ENCODE data around the gene LCOR.

Gene LCOR

GRCh38 chr10:96992721-96993120, 160.6 kb downstream of the LCOR start:
- DNase-seq, result no peak
- Histone ChIP-seq H2BK15ac (ENCODE audit: low read depth, poor library complexity, severe bottlenecking) (no peak overlapping the region), H4K8ac (ENCODE audit: low read length) (no peak overlapping the region), H2AFZ (ENCODE audit: low read depth, low read length) (no peak overlapping the region), H2AK5ac (ENCODE audit: low read length, severe bottlenecking) (no peak overlapping the region), H3K4me3 (ENCODE audit: insufficient read depth in 1 of 2, low read depth in 1 of 2, low read length in 2 of 2) (no peak overlapping the region), H3K4me1 (ENCODE audit: control insufficient read depth, insufficient read depth, low read depth, low read length) (peaks cover 23% of the 10 kb centered on the region), H2BK12ac (ENCODE audit: low read length in 2 of 2) (no peak overlapping the region), H3K9me3 (ENCODE audit: control insufficient read depth, low read length) (no peaks in the 10 kb centered on the region), H2BK5ac (ENCODE audit: low read depth, low read length, poor library complexity, severe bottlenecking) (no peak overlapping the region), H3K4me2 (ENCODE audit: low read length, poor library complexity, severe bottlenecking) (no peak overlapping the region), H3K27me3 (ENCODE audit: control insufficient read depth in 1 of 2, insufficient read depth in 1 of 2, low read length in 2 of 2) (no peaks in the 10 kb centered on the region), H3K23ac (ENCODE audit: low read length in 2 of 2) (no peak overlapping the region), H3K4ac (ENCODE audit: low read depth in 1 of 2, low read length in 2 of 2) (no peak overlapping the region), H3K9ac (ENCODE audit: low read length) (no peak overlapping the region), H3K36me3 (ENCODE audit: control insufficient read depth in 1 of 2, insufficient read depth in 2 of 2, low read depth in 1 of 2, low read length in 2 of 2) (peaks cover 0 to 8% of the 10 kb centered on the region in 2 experiments), H3K14ac (ENCODE audit: low read length in 2 of 2) (no peak overlapping the region), H4K91ac (ENCODE audit: low read length) (no peak overlapping the region), H3K18ac (ENCODE audit: low read depth in 1 of 2, low read length in 2 of 2) (no peak overlapping the region), H3K27ac (ENCODE audit: low read length, poor library complexity, severe bottlenecking) (no peak overlapping the region), H3K79me1 (replicated peaks; ENCODE audit: low read length, poor library complexity, severe bottlenecking) (peaks cover 5% of the 10 kb centered on the region), H2BK120ac (ENCODE audit: low read depth, low read length) (no peak overlapping the region)
- WGBS, result 80% methylated on average over 1 of the region's 1 CpG

GRCh38 chr10:96995851-96996250, 163.8 kb downstream of the LCOR start:
- Histone ChIP-seq H3K4me1 (ENCODE audit: control insufficient read depth, insufficient read depth, low read depth, low read length) (peaks cover 27% of the 10 kb centered on the region), H2BK120ac (ENCODE audit: low read depth, low read length) (no peak overlapping the region), H3K36me3 (ENCODE audit: control insufficient read depth in 1 of 2, insufficient read depth in 2 of 2, low read depth in 1 of 2, low read length in 2 of 2) (peaks cover 0 to 9% of the 10 kb centered on the region in 2 experiments), H3K23ac (ENCODE audit: low read length in 2 of 2) (no peak overlapping the region), H3K18ac (ENCODE audit: low read depth in 1 of 2, low read length in 2 of 2) (no peak overlapping the region), H3K9ac (ENCODE audit: low read length) (no peak overlapping the region), H4K91ac (ENCODE audit: low read length) (no peak overlapping the region), H2BK15ac (ENCODE audit: low read depth, poor library complexity, severe bottlenecking) (no peak overlapping the region), H3K79me1 (replicated peaks; ENCODE audit: low read length, poor library complexity, severe bottlenecking) (peaks cover 5% of the 10 kb centered on the region), H3K14ac (ENCODE audit: low read length in 2 of 2) (no peak overlapping the region), H3K4ac (ENCODE audit: low read depth in 1 of 2, low read length in 2 of 2) (no peak overlapping the region), H2AFZ (ENCODE audit: low read depth, low read length) (no peak overlapping the region), H3K4me2 (ENCODE audit: low read length, poor library complexity, severe bottlenecking) (no peak overlapping the region), H4K8ac (ENCODE audit: low read length) (no peak overlapping the region), H3K9me3 (ENCODE audit: control insufficient read depth, low read length) (no peaks in the 10 kb centered on the region), H2AK5ac (ENCODE audit: low read length, severe bottlenecking) (no peak overlapping the region), H3K27ac (ENCODE audit: low read length, poor library complexity, severe bottlenecking) (no peak overlapping the region), H2BK12ac (ENCODE audit: low read length in 2 of 2) (no peak overlapping the region), H3K27me3 (ENCODE audit: control insufficient read depth in 1 of 2, insufficient read depth in 1 of 2, low read length in 2 of 2) (no peaks in the 10 kb centered on the region), H3K4me3 (ENCODE audit: insufficient read depth in 1 of 2, low read depth in 1 of 2, low read length in 2 of 2) (no peak overlapping the region), H2BK5ac (ENCODE audit: low read depth, low read length, poor library complexity, severe bottlenecking) (no peak overlapping the region)
- peak; percentile 21 for DNase-seq
- WGBS, result 92% methylated on average over 4 of the region's 4 CpGs

- no peak overlapping the region for H4K8ac ChIP-seq (ENCODE audit: low read length)
- H3K27ac ChIP-seq (ENCODE audit: low read length, poor library complexity, severe bottlenecking), result no peak overlapping the region
- no peak overlapping the region for H3K18ac ChIP-seq (ENCODE audit: low read depth in 1 of 2, low read length in 2 of 2)
- H3K14ac ChIP-seq (ENCODE audit: low read length in 2 of 2), result no peak overlapping the region
- no peak overlapping the region for H2BK12ac ChIP-seq (ENCODE audit: low read length in 2 of 2)
- H3K27me3 ChIP-seq (ENCODE audit: control insufficient read depth in 1 of 2, insufficient read depth in 1 of 2, low read length in 2 of 2), result no peaks in the 10 kb centered on the region
- no peak overlapping the region for H2BK120ac ChIP-seq (ENCODE audit: low read depth, low read length)
- no peak overlapping the region for H3K9ac ChIP-seq (ENCODE audit: low read length)
- no peaks in the 10 kb centered on the region for H3K9me3 ChIP-seq (ENCODE audit: control insufficient read depth, low read length)
- H2AK5ac ChIP-seq (ENCODE audit: low read length, severe bottlenecking), result no peak overlapping the region
- peaks cover 0 to 9% of the 10 kb centered on the region in 2 experiments for H3K36me3 ChIP-seq (ENCODE audit: control insufficient read depth in 1 of 2, insufficient read depth in 2 of 2, low read depth in 1 of 2, low read length in 2 of 2)
- WGBS, result 97% methylated on average over 6 of the region's 6 CpGs
- peaks cover 5% of the 10 kb centered on the region for H3K79me1 ChIP-seq (replicated peaks; ENCODE audit: low read length, poor library complexity, severe bottlenecking)
- H3K4me3 ChIP-seq (ENCODE audit: insufficient read depth in 1 of 2, low read depth in 1 of 2, low read length in 2 of 2), result no peak overlapping the region
- H2BK5ac ChIP-seq (ENCODE audit: low read depth, low read length, poor library complexity, severe bottlenecking), result no peak overlapping the region
- no peak overlapping the region for H3K4ac ChIP-seq (ENCODE audit: low read depth in 1 of 2, low read length in 2 of 2)
- no peak overlapping the region for H2BK15ac ChIP-seq (ENCODE audit: low read depth, poor library complexity, severe bottlenecking)
- peaks cover 29% of the 10 kb centered on the region for H3K4me1 ChIP-seq (ENCODE audit: control insufficient read depth, insufficient read depth, low read depth, low read length)
- no peak overlapping the region for H3K4me2 ChIP-seq (ENCODE audit: low read length, poor library complexity, severe bottlenecking)
- H4K91ac ChIP-seq (ENCODE audit: low read length), result no peak overlapping the region
- H2AFZ ChIP-seq (ENCODE audit: low read depth, low read length), result no peak overlapping the region
- no peak for DNase-seq
- H3K23ac ChIP-seq (ENCODE audit: low read length in 2 of 2), result no peak overlapping the region
Measured at GRCh38 chr10:96996275-96996965, 164.3 kb downstream of the LCOR start.

- H4K8ac ChIP-seq (ENCODE audit: low read length), result no peak overlapping the region
- no peak overlapping the region for H2BK12ac ChIP-seq (ENCODE audit: low read length in 2 of 2)
- H2AFZ ChIP-seq (ENCODE audit: low read depth, low read length), result no peak overlapping the region
- H3K4ac ChIP-seq (ENCODE audit: low read depth in 1 of 2, low read length in 2 of 2), result no peak overlapping the region
- peaks cover 2% of the 10 kb centered on the region for H3K79me1 ChIP-seq (replicated peaks; ENCODE audit: low read length, poor library complexity, severe bottlenecking)
- H2BK120ac ChIP-seq (ENCODE audit: low read depth, low read length), result no peak overlapping the region
- H2BK5ac ChIP-seq (ENCODE audit: low read depth, low read length, poor library complexity, severe bottlenecking), result no peak overlapping the region
- no peak overlapping the region for H3K9ac ChIP-seq (ENCODE audit: low read length)
- no peak overlapping the region for H3K4me3 ChIP-seq (ENCODE audit: insufficient read depth in 1 of 2, low read depth in 1 of 2, low read length in 2 of 2)
- H2BK15ac ChIP-seq (ENCODE audit: low read depth, poor library complexity, severe bottlenecking), result no peak overlapping the region
- H3K23ac ChIP-seq (ENCODE audit: low read length in 2 of 2), result no peak overlapping the region
- H3K9me3 ChIP-seq (ENCODE audit: control insufficient read depth, low read length), result no peaks in the 10 kb centered on the region
- H3K14ac ChIP-seq (ENCODE audit: low read length in 2 of 2), result no peak overlapping the region
- no peak overlapping the region for H3K27ac ChIP-seq (ENCODE audit: low read length, poor library complexity, severe bottlenecking)
- H2AK5ac ChIP-seq (ENCODE audit: low read length, severe bottlenecking), result no peak overlapping the region
- no peak overlapping the region for H3K4me2 ChIP-seq (ENCODE audit: low read length, poor library complexity, severe bottlenecking)
- peaks cover 24% of the 10 kb centered on the region for H3K4me1 ChIP-seq (ENCODE audit: control insufficient read depth, insufficient read depth, low read depth, low read length)
- H3K27me3 ChIP-seq (ENCODE audit: control insufficient read depth in 1 of 2, insufficient read depth in 1 of 2, low read length in 2 of 2), result no peaks in the 10 kb centered on the region
- no peak overlapping the region for H3K18ac ChIP-seq (ENCODE audit: low read depth in 1 of 2, low read length in 2 of 2)
- peak; percentile 57 for DNase-seq
- peaks cover 0 to 9% of the 10 kb centered on the region in 2 experiments for H3K36me3 ChIP-seq (ENCODE audit: control insufficient read depth in 1 of 2, insufficient read depth in 2 of 2, low read depth in 1 of 2, low read length in 2 of 2)
- no peak overlapping the region for H4K91ac ChIP-seq (ENCODE audit: low read length)
- 89% methylated on average over 14 of the region's 14 CpGs for WGBS
Measured at GRCh38 chr10:96998329-96998888, 166.3 kb downstream of the LCOR start.
